GM21825 (cell line): ENCODE results near the gene MPEG1.

ENCODE experiments used
- ATAC-seq: cut with Tn5 transposase; IDR thresholded peaks from one replicate; pipeline ENCODE4 v1.9.1; 2021; ENCODE audit warnings: mild to moderate bottlenecking, moderate library complexity; ENCODE audit not compliant: unreplicated experiment

The MPEG1 gene

GRCh38 chr11:59172345-59173079 lies 40.2 kb downstream of the MPEG1 start:
- ATAC-seq = peak; percentile 28

GRCh38 chr11:59171508-59172322 lies 41.0 kb downstream of the MPEG1 start, which contains the start of gene DTX4:
DTX4 (plus strand) TSS chr11:59172132; CDS start chr11:59172596, 464 bp downstream.
- ATAC-seq = peak; percentile 65

GRCh38 chr11:59164028-59164427 lies 48.7 kb downstream of the MPEG1 start:
- no peak for ATAC-seq
